ENCODE results near the gene AGAP2.

AGAP2 gene

GRCh38 chr12:57746025-57746424 lies 7.5 kb upstream of the AGAP2 start:
- H3K36me3 ChIP-seq, result peaks cover 46 to 57% (median 54%) of the 10 kb centered on the region in 11 experiments
- no peaks in the 10 kb centered on the region for H3K27me3 ChIP-seq
- H3K27ac ChIP-seq, result peak overlapping the region in 2 of 11 experiments; percentile 84 to 89; a peak in 1 of 22 replicates
- H3K9ac ChIP-seq, result peak overlapping the region in 6 of 11 experiments; percentile 84 to 93 (median 87); a peak in 9 of 22 replicates
- H3K4me2 ChIP-seq, result peak overlapping the region; percentile 79 to 96 (median 91)
- peaks cover 0 to 55% (median 9%) of the 10 kb centered on the region in 11 experiments; a peak in 11 of 22 replicates for H4K20me1 ChIP-seq
- peaks cover 45 to 68% (median 50%) of the 10 kb centered on the region in 10 experiments for H3K4me1 ChIP-seq
- TF ChIP-seq Cebpa-rat (IDR thresholded peaks at IDR 0.05), result no peak
- H3K9me3 ChIP-seq (replicated peaks in 1 of 11), result no peaks in the 10 kb centered on the region
- peak overlapping the region in 9 of 10 experiments; percentile 74 to 91 (median 82); a peak in 16 of 20 replicates for H3K4me3 ChIP-seq

- H3K4me1 ChIP-seq, result peaks cover 45 to 68% (median 50%) of the 10 kb centered on the region in 10 experiments
These were observed 6.9 kb upstream of the AGAP2 start for GRCh38 chr12:57745485-57745881.

GRCh38 chr12:57744777-57745484 lies 6.4 kb upstream of the AGAP2 start, which contains the start of gene TSPAN31:
TSPAN31 (plus strand) TSS chr12:57745039; CDS start chr12:57745155, 116 bp downstream.
- Histone ChIP-seq H4K20me1 (peaks cover 0 to 44% (median 9%) of the 10 kb centered on the region in 11 experiments; a peak in 12 of 22 replicates), H3K4me1 (peaks cover 46 to 68% (median 53%) of the 10 kb centered on the region in 10 experiments), H3K4me2 (peak within 1 kb of the TSS; percentile 79 to 96 (median 91)), H3K27ac (peak within 1 kb of the TSS; percentile 79 to 98 (median 88)), H3K9ac (peak within 1 kb of the TSS; percentile 84 to 98 (median 87)), H3K36me3 (peaks cover 35 to 46% (median 43%) of the 10 kb centered on the region in 11 experiments), H3K27me3 (no peaks in the 10 kb centered on the region), H3K4me3 (peak within 1 kb of the TSS; percentile 74 to 91 (median 82)), H3K9me3 (replicated peaks in 1 of 11) (no peaks in the 10 kb centered on the region)
- peak in 1 of 11 experiments; percentile 9; a peak in 2 of 22 replicates for TF ChIP-seq Cebpa-rat (IDR thresholded peaks at IDR 0.05)

More at GRCh38 chr12:57745485-57745881, 6.9 kb upstream of the AGAP2 start:
- peaks cover 41 to 52% (median 48%) of the 10 kb centered on the region in 11 experiments for H3K36me3 ChIP-seq
- H3K9ac ChIP-seq, result peak overlapping the region; percentile 84 to 98 (median 87)
- H3K4me3 ChIP-seq, result peak overlapping the region; percentile 74 to 91 (median 82)
- peak overlapping the region; percentile 79 to 96 (median 91) for H3K4me2 ChIP-seq
- no peak for TF ChIP-seq Cebpa-rat (IDR thresholded peaks at IDR 0.05)
- H3K27ac ChIP-seq, result peak overlapping the region; percentile 79 to 98 (median 88)
- H3K9me3 ChIP-seq (replicated peaks in 1 of 11), result no peaks in the 10 kb centered on the region
- peaks cover 0 to 50% (median 8%) of the 10 kb centered on the region in 11 experiments; a peak in 12 of 22 replicates for H4K20me1 ChIP-seq
- H3K27me3 ChIP-seq, result no peaks in the 10 kb centered on the region

GRCh38 chr12:57744194-57744776 lies 5.7 kb upstream of the AGAP2 start:
- peaks cover 53 to 68% (median 59%) of the 10 kb centered on the region in 10 experiments for H3K4me1 ChIP-seq
- H3K27me3 ChIP-seq, result no peaks in the 10 kb centered on the region
- peaks cover 29 to 40% (median 36%) of the 10 kb centered on the region in 11 experiments for H3K36me3 ChIP-seq
- peak overlapping the region; percentile 79 to 98 (median 88) for H3K27ac ChIP-seq
- H4K20me1 ChIP-seq, result peaks cover 0 to 38% (median 6%) of the 10 kb centered on the region in 11 experiments; a peak in 13 of 22 replicates
- H3K9ac ChIP-seq, result peak overlapping the region; percentile 84 to 98 (median 87)
- peak in 6 of 11 experiments; percentile 17 to 74 (median 32); a peak in 9 of 22 replicates for TF ChIP-seq Cebpa-rat (IDR thresholded peaks at IDR 0.05)
- H3K4me3 ChIP-seq, result peak overlapping the region; percentile 74 to 91 (median 82)
- peak overlapping the region; percentile 64 to 94 (median 87) for H3K4me2 ChIP-seq
- no peaks in the 10 kb centered on the region for H3K9me3 ChIP-seq (replicated peaks in 1 of 11)

GRCh38 chr12:57743769-57744168 lies 5.2 kb upstream of the AGAP2 start:
- H3K27ac ChIP-seq, result peak overlapping the region in 10 of 11 experiments; percentile 79 to 96 (median 88); a peak in 15 of 22 replicates
- peak overlapping the region in 8 of 10 experiments; percentile 74 to 91 (median 80); a peak in 12 of 20 replicates for H3K4me3 ChIP-seq
- H3K4me2 ChIP-seq, result peak overlapping the region; percentile 64 to 94 (median 87)
- H3K27me3 ChIP-seq, result no peaks in the 10 kb centered on the region
- H3K4me1 ChIP-seq, result peaks cover 56 to 68% (median 62%) of the 10 kb centered on the region in 10 experiments
- H4K20me1 ChIP-seq, result peaks cover 0 to 33% (median 3%) of the 10 kb centered on the region in 11 experiments; a peak in 10 of 22 replicates
- peak overlapping the region in 7 of 11 experiments; percentile 84 to 93 (median 87); a peak in 13 of 22 replicates for H3K9ac ChIP-seq
- peaks cover 23 to 37% (median 31%) of the 10 kb centered on the region in 11 experiments for H3K36me3 ChIP-seq
- no peak for TF ChIP-seq Cebpa-rat (IDR thresholded peaks at IDR 0.05)
- H3K9me3 ChIP-seq (replicated peaks in 1 of 11), result no peaks in the 10 kb centered on the region

GRCh38 chr12:57741844-57742738 lies 3.5 kb upstream of the AGAP2 start:
- H3K4me1 ChIP-seq, result peaks cover 56 to 68% (median 62%) of the 10 kb centered on the region in 10 experiments
- H3K27me3 ChIP-seq, result no peaks in the 10 kb centered on the region
- H3K4me3 ChIP-seq, result peak overlapping the region; percentile 46 to 77 (median 64)
- peaks cover 0 to 30% (median 7%) of the 10 kb centered on the region in 11 experiments; a peak in 10 of 22 replicates for H4K20me1 ChIP-seq
- peak overlapping the region; percentile 82 to 97 (median 94) for H3K4me2 ChIP-seq
- no peaks in the 10 kb centered on the region for H3K9me3 ChIP-seq (replicated peaks in 1 of 11)
- peaks cover 7 to 30% (median 23%) of the 10 kb centered on the region in 11 experiments for H3K36me3 ChIP-seq
- TF ChIP-seq Cebpa-rat (IDR thresholded peaks at IDR 0.05), result no peak
- peak overlapping the region in 10 of 11 experiments; percentile 34 to 89 (median 80); a peak in 19 of 22 replicates for H3K27ac ChIP-seq
- H3K9ac ChIP-seq, result peak overlapping the region; percentile 53 to 80 (median 73); a peak in 21 of 22 replicates

- Histone ChIP-seq H3K9ac (peak overlapping the region; percentile 53 to 80 (median 73); a peak in 21 of 22 replicates), H4K20me1 (peaks cover 0 to 37% (median 10%) of the 10 kb centered on the region in 11 experiments; a peak in 11 of 22 replicates), H3K4me3 (peak overlapping the region; percentile 46 to 77 (median 64)), H3K27ac (peak overlapping the region in 10 of 11 experiments; percentile 34 to 89 (median 80); a peak in 18 of 22 replicates), H3K4me1 (peaks cover 56 to 66% (median 61%) of the 10 kb centered on the region in 10 experiments), H3K4me2 (peak overlapping the region; percentile 82 to 97 (median 94)), H3K36me3 (peaks cover 0 to 30% (median 22%) of the 10 kb centered on the region in 11 experiments; a peak in 20 of 22 replicates), H3K27me3 (no peaks in the 10 kb centered on the region), H3K9me3 (replicated peaks in 1 of 11) (no peaks in the 10 kb centered on the region)
- TF ChIP-seq Cebpa-rat (IDR thresholded peaks at IDR 0.05), result no peak
These were observed 2.9 kb upstream of the AGAP2 start for GRCh38 chr12:57741413-57741789.

Data from BLaER1 treated with 17β-estradiol and CSF1 and Interleukin-3, amounts not matched to agents 10 nM and 100 nM (cell line).